ENCODE measurements around the gene CAPN7. TPM values are rescaled to one million over a fixed set of nuclear protein-coding genes. Genes with fewer than 3 reads are reported as not detected.

Gene CAPN7
- total and polyA plus RNA-seq, 2 donors (not counting 1 experiment from before 2014, with no cell fraction given) = 25.9 to 38.0 TPM

DNA sequence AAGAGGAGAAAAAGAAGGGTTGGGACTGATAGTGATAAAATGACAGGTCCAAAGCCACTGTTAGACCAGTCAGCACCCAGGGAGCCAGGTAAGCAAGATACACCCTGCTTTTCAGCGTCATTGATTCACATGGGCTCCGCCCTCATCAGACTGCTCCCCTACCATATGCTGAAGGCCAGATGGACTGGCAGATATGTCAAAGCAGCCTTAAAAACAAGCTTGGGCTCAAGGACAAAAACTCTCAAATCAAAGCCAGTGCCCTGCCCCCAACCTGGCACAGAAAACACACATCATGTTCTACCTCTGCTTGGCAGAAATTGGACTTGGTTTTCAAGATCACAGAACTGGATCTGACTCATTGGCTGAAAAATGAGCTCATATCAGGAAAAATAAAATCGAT lies 93.0 kb downstream of the CAPN7 start:
- Histone ChIP-seq H3K36me3 (ENCODE audit: control insufficient read depth, insufficient read depth, low read length) (no peaks in the 10 kb centered on the region), H3K79me2 (ENCODE audit: control insufficient read depth, insufficient read depth, low read length) (no peaks in the 10 kb centered on the region), H3K9me3 (ENCODE audit: control insufficient read depth, insufficient read depth, low read depth, low read length) (no peaks in the 10 kb centered on the region), H3K27ac (ENCODE audit: insufficient read depth, low read length) (no peak overlapping the region), H2AFZ (ENCODE audit: low read length) (no peak overlapping the region), H4K20me1 (ENCODE audit: control insufficient read depth, extremely low read depth, insufficient read depth, low read length) (no peaks in the 10 kb centered on the region), H3K4me3 (replicated peaks in 1 of 4; ENCODE audit: control extremely low read depth in 1 of 4, insufficient read depth in 1 of 4, low read depth in 3 of 4, low read length in 4 of 4) (no peak overlapping the region), H3K27me3 (ENCODE audit: control insufficient read depth, insufficient read depth, low read length) (no peaks in the 10 kb centered on the region), H3K9ac (ENCODE audit: insufficient read depth, low read length) (no peak overlapping the region), H3K4me1 (ENCODE audit: control insufficient read depth, extremely low read depth, insufficient read depth, low read length) (no peaks in the 10 kb centered on the region), H3K4me2 (ENCODE audit: extremely low read depth, insufficient read depth, low read length) (no peak overlapping the region)
- TF ChIP-seq, protein P1, sequence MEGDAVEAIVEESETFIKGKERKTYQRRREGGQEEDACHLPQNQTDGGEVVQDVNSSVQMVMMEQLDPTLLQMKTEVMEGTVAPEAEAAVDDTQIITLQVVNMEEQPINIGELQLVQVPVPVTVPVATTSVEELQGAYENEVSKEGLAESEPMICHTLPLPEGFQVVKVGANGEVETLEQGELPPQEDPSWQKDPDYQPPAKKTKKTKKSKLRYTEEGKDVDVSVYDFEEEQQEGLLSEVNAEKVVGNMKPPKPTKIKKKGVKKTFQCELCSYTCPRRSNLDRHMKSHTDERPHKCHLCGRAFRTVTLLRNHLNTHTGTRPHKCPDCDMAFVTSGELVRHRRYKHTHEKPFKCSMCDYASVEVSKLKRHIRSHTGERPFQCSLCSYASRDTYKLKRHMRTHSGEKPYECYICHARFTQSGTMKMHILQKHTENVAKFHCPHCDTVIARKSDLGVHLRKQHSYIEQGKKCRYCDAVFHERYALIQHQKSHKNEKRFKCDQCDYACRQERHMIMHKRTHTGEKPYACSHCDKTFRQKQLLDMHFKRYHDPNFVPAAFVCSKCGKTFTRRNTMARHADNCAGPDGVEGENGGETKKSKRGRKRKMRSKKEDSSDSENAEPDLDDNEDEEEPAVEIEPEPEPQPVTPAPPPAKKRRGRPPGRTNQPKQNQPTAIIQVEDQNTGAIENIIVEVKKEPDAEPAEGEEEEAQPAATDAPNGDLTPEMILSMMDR (conservative IDR thresholded peaks at IDR 0.05 in 1 of 2, IDR thresholded peaks at IDR 0.05 in 1 of 2; ENCODE audit: low read depth in 1 of 2, low read length in 2 of 2) = no peak
- DNase-seq (ENCODE audit: low read depth in 2 of 2) = peak in 1 of 2 donors; percentile 29

DNA sequence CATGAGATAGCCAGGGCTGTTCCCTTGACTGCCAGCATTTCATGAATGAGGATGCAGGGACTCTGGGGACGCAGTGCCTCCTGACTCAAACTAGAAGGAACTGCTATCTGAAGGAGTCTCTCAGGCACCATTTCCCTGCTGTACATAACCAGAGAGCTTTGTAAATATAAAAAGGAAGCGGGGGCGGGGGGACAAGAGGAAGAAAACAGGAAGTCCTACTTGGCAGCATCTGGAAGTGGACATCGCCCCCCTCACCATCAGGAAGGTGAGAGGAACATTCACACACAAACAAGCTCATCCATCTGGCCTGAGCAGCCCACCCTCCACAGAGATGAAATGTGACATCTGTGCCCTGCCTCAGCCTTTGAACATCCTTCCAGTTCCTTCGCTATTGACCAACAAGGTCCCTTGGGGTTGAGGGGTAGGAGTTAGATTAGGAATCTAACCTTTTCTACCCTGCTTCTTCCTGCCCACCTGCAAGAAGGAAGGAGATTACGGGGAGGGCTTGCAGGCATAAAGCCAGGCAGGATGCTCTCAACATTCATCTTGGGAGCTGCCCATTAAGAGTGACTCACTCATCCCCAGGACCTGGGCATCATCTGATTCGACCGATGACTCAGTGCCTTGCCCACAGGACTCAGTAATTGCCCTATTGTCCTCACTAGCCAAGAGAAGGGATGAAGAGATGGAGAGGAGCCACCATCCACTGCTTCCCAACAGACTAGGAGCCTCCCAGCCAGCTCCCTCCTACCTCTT lies 94.5 kb downstream of the CAPN7 start:
- DNase-seq (ENCODE audit: low read depth in 2 of 2) = peak; percentile 49 to 88
- no peaks in the 10 kb centered on the region for H3K36me3 ChIP-seq (ENCODE audit: control insufficient read depth, insufficient read depth, low read length)
- TF ChIP-seq EZH2 (IDR thresholded peaks at IDR 0.05; ENCODE audit: low read length, missing control alignments) = no peak
- TF ChIP-seq, protein P1 (conservative IDR thresholded peaks at IDR 0.05 in 1 of 2, IDR thresholded peaks at IDR 0.05 in 1 of 2; ENCODE audit: low read depth in 1 of 2, low read length in 2 of 2) = no peak
- H3K27ac ChIP-seq (ENCODE audit: insufficient read depth, low read length) = no peak overlapping the region
- H3K9ac ChIP-seq (ENCODE audit: insufficient read depth, low read length) = no peak overlapping the region
- no peaks in the 10 kb centered on the region for H4K20me1 ChIP-seq (ENCODE audit: control insufficient read depth, extremely low read depth, insufficient read depth, low read length)
- H3K9me3 ChIP-seq (ENCODE audit: control insufficient read depth, insufficient read depth, low read depth, low read length) = no peaks in the 10 kb centered on the region
- H3K4me3 ChIP-seq (replicated peaks in 1 of 4; ENCODE audit: control extremely low read depth in 1 of 4, insufficient read depth in 1 of 4, low read depth in 3 of 4, low read length in 4 of 4) = no peak overlapping the region
- H3K79me2 ChIP-seq (ENCODE audit: control insufficient read depth, insufficient read depth, low read length) = no peaks in the 10 kb centered on the region
- no peaks in the 10 kb centered on the region for H3K27me3 ChIP-seq (ENCODE audit: control insufficient read depth, insufficient read depth, low read length)
- no peak overlapping the region for H3K4me2 ChIP-seq (ENCODE audit: extremely low read depth, insufficient read depth, low read length)
- no peak overlapping the region for H2AFZ ChIP-seq (ENCODE audit: low read length)
- no peaks in the 10 kb centered on the region for H3K4me1 ChIP-seq (ENCODE audit: control insufficient read depth, extremely low read depth, insufficient read depth, low read length)

DNA sequence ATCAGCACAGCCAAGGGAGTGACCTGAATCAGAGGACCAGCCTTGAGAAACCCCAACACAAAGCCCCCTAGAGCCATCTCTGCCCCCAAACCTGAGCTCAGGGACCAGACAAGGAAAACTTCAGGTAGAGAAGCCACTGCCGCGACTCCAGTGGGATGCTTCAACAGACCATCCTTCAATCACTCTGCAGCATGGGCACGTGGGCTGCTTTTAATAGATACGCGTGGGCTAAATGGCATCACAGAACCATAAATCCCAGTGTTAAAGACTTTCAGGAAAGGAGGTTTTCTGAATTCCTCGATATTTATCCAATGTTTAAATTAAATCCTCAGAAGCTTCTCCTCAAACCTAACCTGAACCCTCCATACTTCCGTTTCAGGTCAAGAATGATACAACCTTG lies 95.7 kb downstream of the CAPN7 start:
- no peak overlapping the region for H3K4me3 ChIP-seq (replicated peaks in 1 of 4; ENCODE audit: control extremely low read depth in 1 of 4, insufficient read depth in 1 of 4, low read depth in 3 of 4, low read length in 4 of 4)
- H3K4me1 ChIP-seq (ENCODE audit: control insufficient read depth, extremely low read depth, insufficient read depth, low read length) = no peaks in the 10 kb centered on the region
- no peak overlapping the region for H3K4me2 ChIP-seq (ENCODE audit: extremely low read depth, insufficient read depth, low read length)
- H3K27me3 ChIP-seq (ENCODE audit: control insufficient read depth, insufficient read depth, low read length) = no peaks in the 10 kb centered on the region
- no peaks in the 10 kb centered on the region for H3K9me3 ChIP-seq (ENCODE audit: control insufficient read depth, insufficient read depth, low read depth, low read length)
- no peaks in the 10 kb centered on the region for H3K79me2 ChIP-seq (ENCODE audit: control insufficient read depth, insufficient read depth, low read length)
- no peak overlapping the region for H3K9ac ChIP-seq (ENCODE audit: insufficient read depth, low read length)
- H2AFZ ChIP-seq (ENCODE audit: low read length) = no peak overlapping the region
- TF ChIP-seq, protein P1 (conservative IDR thresholded peaks at IDR 0.05 in 1 of 2, IDR thresholded peaks at IDR 0.05 in 1 of 2; ENCODE audit: low read depth in 1 of 2, low read length in 2 of 2) = no peak
- no peak for TF ChIP-seq EZH2 (IDR thresholded peaks at IDR 0.05; ENCODE audit: low read length, missing control alignments)
- H4K20me1 ChIP-seq (ENCODE audit: control insufficient read depth, extremely low read depth, insufficient read depth, low read length) = no peaks in the 10 kb centered on the region
- no peak for DNase-seq (ENCODE audit: low read depth in 2 of 2)
- no peak overlapping the region for H3K27ac ChIP-seq (ENCODE audit: insufficient read depth, low read length)
- no peaks in the 10 kb centered on the region for H3K36me3 ChIP-seq (ENCODE audit: control insufficient read depth, insufficient read depth, low read length)

Other genes starting within 250 kb of the CAPN7 start
- 11.6 and 16.5 TPM in 2 replicates for gene MRPS25, start 140.9 kb upstream of the CAPN7 start, total RNA-seq
- gene MRPS25, start 140.9 kb upstream of the CAPN7 start, polyA plus RNA-seq = 17.4 and 23.2 TPM in 2 replicates
- 23.4 and 26.8 TPM in 2 replicates for gene RBSN, start 107.1 kb upstream of the CAPN7 start, total RNA-seq
- 9.3 and 10.0 TPM in 2 replicates for gene RBSN, start 107.1 kb upstream of the CAPN7 start, polyA plus RNA-seq
- 8.2 and 12.9 TPM in 2 replicates for gene SH3BP5, start 126.3 kb downstream of the CAPN7 start, total RNA-seq
- gene SH3BP5, start 126.3 kb downstream of the CAPN7 start, polyA plus RNA-seq = 6.7 and 12.6 TPM in 2 replicates
- gene METTL6, start 221.3 kb downstream of the CAPN7 start, total RNA-seq = 37.3 and 40.8 TPM in 2 replicates
- gene METTL6, start 221.3 kb downstream of the CAPN7 start, polyA plus RNA-seq = 25.7 and 29.2 TPM in 2 replicates
- gene EAF1, start 221.4 kb downstream of the CAPN7 start, total RNA-seq = 20.8 and 22.6 TPM in 2 replicates
- gene EAF1, start 221.4 kb downstream of the CAPN7 start, polyA plus RNA-seq = 11.1 and 12.5 TPM in 2 replicates

Data from fibroblast of lung (primary cell).